HG03175 (cell line): ENCODE measurements around the gene STARD10.

Experiments
- ATAC-seq: cut with Tn5 transposase; IDR thresholded peaks from one replicate; pipeline ENCODE4 v1.9.1; 2021; ENCODE audit warnings: mild to moderate bottlenecking, moderate library complexity; ENCODE audit not compliant: unreplicated experiment

The STARD10 gene

GRCh38 chr11:72767203-72768062, 26.4 kb downstream of the STARD10 start:
- ATAC-seq: no peak

GRCh38 chr11:72766152-72766902, 27.5 kb downstream of the STARD10 start:
- no peak for ATAC-seq

- no peak for ATAC-seq
Measured at GRCh38 chr11:72764503-72764902, 29.3 kb downstream of the STARD10 start.

- no peak for ATAC-seq
Measured at GRCh38 chr11:72763823-72764222, 30.0 kb downstream of the STARD10 start.

GRCh38 chr11:72762641-72763304, 31.1 kb downstream of the STARD10 start:
- ATAC-seq: no peak

GRCh38 chr11:72760539-72761405, 33.1 kb downstream of the STARD10 start:
- ATAC-seq: no peak

GRCh38 chr11:72759468-72759985, 34.3 kb downstream of the STARD10 start:
- no peak for ATAC-seq

- ATAC-seq: no peak
Measured at GRCh38 chr11:72758690-72759389, 35.0 kb downstream of the STARD10 start.

GRCh38 chr11:72758304-72758689, 35.5 kb downstream of the STARD10 start:
- no peak for ATAC-seq

GRCh38 chr11:72755713-72756285, 38.0 kb downstream of the STARD10 start:
- ATAC-seq: no peak

- ATAC-seq: no peak
Measured at GRCh38 chr11:72754544-72755155, 39.2 kb downstream of the STARD10 start.

GRCh38 chr11:72754149-72754543, 39.7 kb downstream of the STARD10 start:
- no peak for ATAC-seq

GRCh38 chr11:72753341-72754148, 40.3 kb downstream of the STARD10 start:
- no peak for ATAC-seq

- ATAC-seq: peak; percentile 70
Measured at GRCh38 chr11:72752088-72752914, 41.5 kb downstream of the STARD10 start, which contains the start of gene ARAP1. Gene ARAP1, minus strand, starts transcription at chr11:72752408. Its CDS starts 25,280 bp downstream, at chr11:72727128.

- no peak for ATAC-seq
Measured at GRCh38 chr11:72751116-72752087, 42.4 kb downstream of the STARD10 start.

GRCh38 chr11:72750556-72751115, 43.2 kb downstream of the STARD10 start:
- no peak for ATAC-seq
